DOHH2 (cell line): ENCODE results near the gene C20orf144.

Experiments used
- CTCF ChIP-seq: fragments of 200-600 bp; sonication (generic); IDR thresholded peaks from one replicate; pipeline ENCODE4 v1.5.1; 2014; ENCODE audit warnings: antibody characterized with exemption, mild to moderate bottlenecking, low read depth, low read length; ENCODE audit not compliant: poor library complexity, severe bottlenecking
- EZH2phosphoT487 ChIP-seq: fragments of 200-600 bp; sonication (generic); IDR thresholded peaks from 2 replicates; pipeline ENCODE4 v1.6.1; 2017; ENCODE audit warnings: borderline replicate concordance, mild to moderate bottlenecking, antibody characterized with exemption, low read length, moderate library complexity, mixed read lengths

GRCh38 chr20:33622705-33623365 is 39.3 kb upstream of the C20orf144 start:
- TF ChIP-seq CTCF = no peak
- no peak for TF ChIP-seq EZH2phosphoT487
